Right atrium auricular region (tissue), 2 donors: ENCODE data around the gene SLC9A8. TPM values are rescaled to one million over a fixed set of nuclear protein-coding genes. Genes with fewer than 3 reads are reported as not detected.

Source experiments
- DNase-seq: peaks from one replicate; pipeline ENCODE4 v3.0.0-alpha.2; 2019; ENCODE audit warnings: low spot score
- H3K27ac ChIP-seq, 2 donors: fragments of 200-600 bp; sonication (generic); 1 replicate in 1 of 2; 2 replicates in 1 of 2; pipeline ENCODE4 v1.5.1; 2016 to 2019
- H3K27me3 ChIP-seq, 2 donors: fragments of 200-600 bp; sonication (generic); one replicate each; pipeline versions ENCODE4 v1.5.1 to v1.6.0; 2017 to 2019
- H3K36me3 ChIP-seq: fragments of 200-600 bp; sonication (generic); one replicate; pipeline ENCODE4 v1.5.1; 2016
- H3K4me1 ChIP-seq, 2 donors: fragments of 200-600 bp; sonication (generic); one replicate each; pipeline versions ENCODE4 v1.5.1 to v1.6.0; 2017 to 2019
- H3K4me3 ChIP-seq, 2 donors: fragments of 200-600 bp; sonication (generic); 1 replicate in 1 of 2; 2 replicates in 1 of 2; pipeline ENCODE4 v1.5.1; 2017 to 2019; ENCODE audit warnings: mild to moderate bottlenecking in 1 of 2, moderate library complexity in 1 of 2
- H3K9me3 ChIP-seq, 2 donors: fragments of 200-600 bp; sonication (generic); one replicate each; pipeline ENCODE4 v1.5.1; 2019
- CTCF ChIP-seq, 2 donors: fragments of 200-600 bp; sonication (generic); IDR thresholded peaks; one replicate each; pipeline ENCODE4 v1.5.1; 2019; ENCODE audit warnings: antibody characterized with exemption in 2 of 2
- total RNA-seq, 2 donors: library from RNA; depleted of rRNA; stranded (reverse); fragments of >200 nt; gene quantifications; one replicate each; pipeline ENCODE4 v1.1.0, GENCODE V29; 2016

SLC9A8 gene
- total RNA-seq, 2 donors from 2014 or later = 5.8 to 6.3 TPM

DNA sequence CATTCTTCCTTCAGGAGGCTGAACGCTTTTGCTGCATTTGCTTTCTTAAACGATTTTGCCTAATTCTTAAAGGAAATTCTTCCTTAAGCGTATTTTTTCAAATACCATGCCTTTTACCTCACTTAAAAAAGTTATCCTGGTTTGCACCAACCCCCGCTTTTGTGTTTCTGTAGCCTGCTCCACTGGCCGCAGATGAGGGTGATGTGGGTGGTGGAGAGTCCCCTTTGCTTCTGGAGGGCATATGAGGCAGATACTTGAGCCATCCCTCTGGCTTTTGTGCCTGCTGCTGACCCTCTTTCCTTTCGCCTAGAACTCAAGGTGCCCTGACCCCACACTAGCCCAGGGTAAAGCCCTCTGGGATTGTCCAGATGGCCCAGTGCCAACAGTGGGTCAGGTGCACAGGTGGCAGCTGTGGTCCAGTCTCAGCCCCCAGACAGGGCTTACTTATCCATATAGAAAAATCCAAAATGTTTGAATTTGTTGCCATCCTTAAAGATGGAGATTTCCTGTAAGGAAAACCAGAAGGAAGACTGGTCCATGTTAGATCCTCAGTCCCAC lies 58.8 kb downstream of the SLC9A8 start:
- H3K27ac ChIP-seq = no peak overlapping the region
- no peak for TF ChIP-seq CTCF (IDR thresholded peaks at IDR 0.05)
- no peak overlapping the region for H3K4me3 ChIP-seq
- peaks cover 27% of the 10 kb centered on the region for H3K36me3 ChIP-seq
- DNase-seq = no peak
- no peaks in the 10 kb centered on the region for H3K4me1 ChIP-seq
- H3K27me3 ChIP-seq = no peaks in the 10 kb centered on the region
- H3K9me3 ChIP-seq = no peaks in the 10 kb centered on the region

- H3K4me1 ChIP-seq = no peaks in the 10 kb centered on the region
Measured at GRCh38 chr20:49872056-49872455, 59.4 kb downstream of the SLC9A8 start.

DNA sequence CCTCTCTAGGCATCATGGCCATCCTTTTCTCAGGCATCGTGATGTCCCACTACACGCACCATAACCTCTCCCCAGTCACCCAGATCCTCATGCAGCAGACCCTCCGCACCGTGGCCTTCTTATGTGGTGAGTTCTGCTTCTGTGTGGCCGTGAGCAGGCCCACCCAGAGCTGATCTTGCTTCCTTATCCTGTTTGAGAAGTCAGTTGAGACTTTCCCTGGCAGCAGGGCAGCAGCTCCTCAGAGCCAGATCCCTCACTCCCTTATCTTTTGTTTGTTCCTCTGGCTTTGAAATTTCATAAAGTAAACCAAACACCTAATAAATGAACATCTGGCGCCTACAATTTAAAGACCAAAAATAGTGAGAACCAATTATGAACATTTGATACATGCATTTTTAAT lies 62.1 kb downstream of the SLC9A8 start:
- H3K4me1 ChIP-seq = no peaks in the 10 kb centered on the region
- no peak overlapping the region for H3K27ac ChIP-seq
- DNase-seq = no peak
- peaks cover 23% of the 10 kb centered on the region for H3K36me3 ChIP-seq
- H3K9me3 ChIP-seq = no peaks in the 10 kb centered on the region
- TF ChIP-seq CTCF (IDR thresholded peaks at IDR 0.05) = no peak
- no peaks in the 10 kb centered on the region for H3K27me3 ChIP-seq
- H3K4me3 ChIP-seq = no peak overlapping the region

More at GRCh38 chr20:49872056-49872455, 59.4 kb downstream of the SLC9A8 start:
- no peaks in the 10 kb centered on the region for H3K9me3 ChIP-seq
- H3K36me3 ChIP-seq = peaks cover 27% of the 10 kb centered on the region
- H3K4me3 ChIP-seq = no peak overlapping the region
- no peak for TF ChIP-seq CTCF (IDR thresholded peaks at IDR 0.05)
- no peak overlapping the region for H3K27ac ChIP-seq
- DNase-seq = no peak
- H3K27me3 ChIP-seq = no peaks in the 10 kb centered on the region

GRCh38 chr20:49877386-49877921 lies 64.8 kb downstream of the SLC9A8 start:
- no peak for TF ChIP-seq CTCF (IDR thresholded peaks at IDR 0.05)
- no peak for DNase-seq
- H3K4me1 ChIP-seq = no peaks in the 10 kb centered on the region
- H3K27ac ChIP-seq = no peak overlapping the region
- H3K9me3 ChIP-seq = no peaks in the 10 kb centered on the region
- H3K36me3 ChIP-seq = peaks cover 36% of the 10 kb centered on the region
- no peaks in the 10 kb centered on the region for H3K27me3 ChIP-seq
- H3K4me3 ChIP-seq = no peak overlapping the region

GRCh38 chr20:49878977-49879376 lies 66.3 kb downstream of the SLC9A8 start:
- no peak overlapping the region for H3K27ac ChIP-seq
- no peak for TF ChIP-seq CTCF (IDR thresholded peaks at IDR 0.05)
- no peaks in the 10 kb centered on the region for H3K9me3 ChIP-seq
- peaks cover 45% of the 10 kb centered on the region for H3K36me3 ChIP-seq
- no peaks in the 10 kb centered on the region for H3K4me1 ChIP-seq
- H3K4me3 ChIP-seq = no peak overlapping the region
- no peaks in the 10 kb centered on the region for H3K27me3 ChIP-seq
- no peak for DNase-seq

DNA sequence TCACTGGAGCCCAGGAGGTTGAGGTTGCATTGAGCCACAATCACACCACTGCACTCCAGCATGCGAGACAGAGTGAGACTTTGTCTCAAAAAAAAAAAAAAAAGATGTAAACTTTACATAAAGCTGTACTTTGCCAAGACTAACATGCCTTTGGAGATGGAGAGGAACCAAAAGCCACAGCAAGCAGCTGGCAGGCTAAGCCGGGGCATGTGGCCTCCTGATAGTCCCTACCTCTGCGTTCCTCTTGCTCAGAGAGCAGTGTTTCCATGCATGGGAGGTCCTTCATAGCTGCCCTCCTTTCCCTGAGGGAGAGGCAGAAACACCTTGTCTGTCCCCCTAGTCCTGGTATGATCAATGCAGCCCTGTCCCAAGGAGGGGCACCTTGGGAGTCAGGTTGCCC lies 67.5 kb downstream of the SLC9A8 start:
- Histone ChIP-seq H3K4me3 (no peak overlapping the region), H3K9me3 (no peaks in the 10 kb centered on the region), H3K36me3 (peaks cover 47% of the 10 kb centered on the region), H3K27me3 (no peaks in the 10 kb centered on the region), H3K27ac (no peak overlapping the region), H3K4me1 (no peaks in the 10 kb centered on the region)
- DNase-seq = no peak
- no peak for TF ChIP-seq CTCF (IDR thresholded peaks at IDR 0.05)
